RPMI7951 (cell line): ENCODE data around the gene CDH23. TPM values are rescaled to one million over a fixed set of nuclear protein-coding genes. Genes with fewer than 3 reads are reported as not detected.

Source experiments
- DNase-seq: peaks from one replicate; pipeline ENCODE4 v3.0.0-alpha.2; 2012; ENCODE audit warnings: low read depth
- total RNA-seq: library from RNA; depleted of rRNA; stranded (reverse); fragments of >200 nt; shearing (Covaris generic); gene quantifications from 2 replicates; pipeline ENCODE4 v1.2.3, GENCODE V29; 2014

The CDH23 gene
- total RNA-seq, 1 experiment from 2014 or later: not detected

- DNase-seq: no peak
Measured at GRCh38 chr10:71467161-71467560, 70.4 kb downstream of the CDH23 start.

GRCh38 chr10:71467569-71468362, 71.0 kb downstream of the CDH23 start:
- no peak for DNase-seq

DNA sequence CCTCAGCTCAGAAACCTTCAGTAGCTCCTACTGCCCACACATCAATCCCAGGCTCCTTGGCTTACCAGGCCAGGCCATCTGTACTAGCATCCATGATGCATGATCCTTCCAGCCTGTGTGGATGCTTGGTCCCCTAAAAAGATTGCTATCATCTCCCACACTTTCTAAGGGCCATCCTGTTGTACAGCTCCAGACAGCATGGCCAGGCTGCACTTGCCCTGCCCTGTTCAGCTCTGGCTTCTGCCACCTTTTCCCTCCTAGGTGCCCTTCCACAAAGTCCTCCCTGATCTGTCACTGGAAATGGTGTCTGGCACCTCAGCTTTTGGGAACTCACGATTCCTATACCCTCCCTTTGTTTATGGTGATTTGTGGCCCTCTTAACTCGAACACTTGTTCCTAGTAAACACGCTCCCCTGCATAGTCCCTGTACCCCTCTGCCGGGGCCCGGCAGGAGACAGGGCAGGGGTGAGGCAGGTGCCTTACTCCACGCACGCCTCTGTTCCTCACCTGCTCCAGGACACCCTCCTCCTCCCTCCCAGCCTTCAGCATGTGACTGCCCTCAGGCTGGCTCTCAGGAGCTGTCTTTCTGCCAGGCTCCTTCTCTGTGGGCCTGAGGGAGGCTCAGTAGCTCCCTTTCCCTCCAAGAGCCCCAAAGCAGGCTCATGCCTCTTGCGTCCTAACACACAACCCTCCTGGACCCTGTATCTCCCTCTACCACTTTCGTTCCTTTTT, 71.8 kb downstream of the CDH23 start:
- no peak for DNase-seq

GRCh38 chr10:71471006-71471405, 74.3 kb downstream of the CDH23 start:
- no peak for DNase-seq

GRCh38 chr10:71471957-71472365, 75.2 kb downstream of the CDH23 start:
- DNase-seq: no peak

DNA sequence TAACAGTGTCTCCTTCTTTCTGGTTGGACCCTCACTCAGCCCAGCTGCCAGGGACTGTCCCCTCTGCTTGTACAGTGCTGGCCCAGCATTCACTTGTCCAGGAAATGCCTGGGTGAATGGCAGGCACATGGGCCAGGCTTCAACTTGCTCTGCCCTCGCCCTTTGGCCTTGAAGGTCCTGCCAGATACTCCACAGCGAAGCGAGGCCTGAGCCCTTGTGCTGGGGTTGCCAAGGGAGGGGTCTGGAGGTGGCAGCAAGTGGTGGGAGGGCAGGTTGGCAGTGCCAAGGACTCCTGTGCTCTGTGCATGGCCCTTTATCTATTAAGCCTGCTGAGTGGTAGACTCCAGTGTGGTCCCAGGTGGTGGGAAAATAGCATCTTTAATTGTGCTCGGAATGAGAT, 75.7 kb downstream of the CDH23 start:
- no peak for DNase-seq

GRCh38 chr10:71472912-71473311, 76.2 kb downstream of the CDH23 start:
- DNase-seq: no peak

DNA sequence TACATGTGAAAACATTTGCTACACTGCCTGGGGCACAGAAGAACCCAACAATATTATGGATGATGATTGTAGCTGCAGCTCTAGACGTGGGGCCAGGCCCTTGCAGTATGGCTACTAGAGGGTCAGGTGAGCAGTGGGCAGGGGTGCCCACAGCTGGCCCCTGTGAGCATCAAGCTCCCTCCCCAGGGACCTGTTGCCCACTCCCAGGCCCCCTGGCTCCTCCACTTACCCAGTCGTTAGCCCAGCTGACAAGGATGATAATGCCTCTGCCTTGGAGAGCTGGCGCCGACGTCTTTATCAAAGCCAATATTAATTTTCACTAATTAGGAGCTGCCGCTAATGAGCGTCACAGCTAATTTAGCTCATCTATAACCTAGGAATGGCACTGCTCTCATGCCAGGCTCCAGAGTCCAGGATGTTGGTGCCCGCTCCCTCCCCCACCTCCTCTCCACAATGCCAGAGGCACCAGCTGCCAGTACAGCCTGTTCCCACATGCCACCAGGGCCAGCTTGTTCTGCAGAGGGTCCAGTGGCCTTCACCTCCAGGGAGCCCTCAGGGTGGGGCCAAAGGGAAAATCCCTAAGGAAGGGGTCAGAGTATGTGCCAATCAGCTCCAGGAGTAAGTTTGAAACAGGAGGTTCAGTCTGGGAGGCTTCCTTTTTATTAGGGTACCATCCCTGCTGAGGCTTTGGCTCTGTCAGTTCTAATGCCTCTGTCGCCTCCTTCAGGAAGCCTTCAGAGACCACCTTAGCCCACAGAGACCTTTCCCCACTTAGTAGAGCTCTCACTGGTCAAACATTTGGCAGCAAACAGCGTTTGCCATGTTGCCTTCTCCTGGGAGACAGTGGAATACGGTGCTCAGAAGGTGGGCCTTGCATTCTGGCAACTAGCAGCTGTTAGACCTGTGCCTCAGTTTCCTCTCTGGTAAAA, 77.2 kb downstream of the CDH23 start:
- DNase-seq: no peak

DNA sequence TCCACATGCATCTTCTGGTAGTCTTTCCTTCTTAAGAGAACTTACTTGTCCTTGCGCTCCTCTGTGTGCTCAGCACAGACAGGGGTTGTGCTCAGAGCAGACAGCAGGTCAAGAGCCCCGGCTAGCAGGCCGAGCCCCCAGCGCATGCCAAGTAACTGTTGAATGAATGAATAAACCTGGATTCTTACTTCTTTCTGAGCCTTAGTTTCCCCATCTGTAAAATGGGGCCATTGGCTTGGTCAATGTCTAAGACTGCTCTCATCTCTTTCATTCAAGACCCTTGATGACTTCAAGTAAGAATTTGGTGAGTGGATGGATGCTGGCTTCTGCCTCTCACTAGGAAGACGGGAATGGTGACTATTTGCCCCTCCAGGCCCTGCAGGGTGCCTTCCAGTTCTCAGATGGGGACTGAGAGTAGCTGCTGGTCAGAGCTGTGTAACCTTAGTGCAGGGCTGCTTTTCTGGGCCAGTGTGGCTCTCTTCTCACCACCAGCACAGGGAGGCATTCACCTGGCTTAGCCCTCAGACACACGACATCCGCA, 78.1 kb downstream of the CDH23 start:
- no peak for DNase-seq

- no peak for DNase-seq
Measured at GRCh38 chr10:71475243-71475871, 78.6 kb downstream of the CDH23 start.

GRCh38 chr10:71476228-71477011, 79.7 kb downstream of the CDH23 start:
- DNase-seq: no peak

DNA sequence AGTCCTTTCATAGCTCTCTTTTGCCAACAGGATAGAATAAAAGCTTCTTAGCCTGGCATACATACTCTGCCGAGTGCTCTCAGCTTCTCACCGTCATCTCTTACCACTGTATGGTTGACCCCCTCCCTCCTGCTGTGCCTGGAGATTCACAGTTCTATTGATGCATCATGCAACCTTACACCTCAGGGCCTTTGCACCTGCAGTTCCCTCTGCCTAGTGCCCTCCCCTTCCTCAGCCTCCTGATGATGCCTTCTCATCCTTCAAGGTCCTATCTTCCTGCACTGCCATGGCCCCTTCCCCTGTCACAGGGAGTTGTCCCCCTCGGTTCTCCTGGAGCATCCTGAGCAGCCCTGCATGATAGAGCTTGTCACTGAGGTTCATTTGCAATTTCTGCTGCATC, 81.5 kb downstream of the CDH23 start:
- no peak for DNase-seq

DNA sequence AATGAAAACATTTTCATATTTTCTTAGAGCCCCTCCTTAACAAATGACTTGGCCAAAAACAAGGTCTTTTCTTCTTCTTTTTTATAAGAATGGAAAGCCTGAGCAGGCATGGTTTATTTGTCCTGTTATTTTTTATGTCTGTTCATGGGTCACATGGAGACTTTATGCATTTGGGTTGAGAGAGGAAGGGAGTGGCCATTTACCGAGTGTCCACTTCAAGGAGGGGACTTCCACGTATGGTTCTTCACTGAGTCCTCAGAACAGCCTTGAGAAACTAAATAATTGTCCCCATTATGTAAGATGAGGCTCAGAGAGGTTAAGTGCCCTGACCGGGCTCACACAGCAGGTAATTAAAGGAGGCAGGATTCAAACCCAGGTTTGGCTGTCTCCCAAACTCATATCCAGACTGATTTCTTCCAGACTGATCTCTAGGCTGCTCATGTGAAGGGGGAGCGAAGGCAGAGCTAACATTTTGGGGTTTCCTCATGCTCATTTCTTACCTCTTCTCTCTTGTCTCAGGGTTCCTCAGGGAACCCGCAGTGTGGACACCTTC, 82.2 kb downstream of the CDH23 start:
- no peak for DNase-seq

DNA sequence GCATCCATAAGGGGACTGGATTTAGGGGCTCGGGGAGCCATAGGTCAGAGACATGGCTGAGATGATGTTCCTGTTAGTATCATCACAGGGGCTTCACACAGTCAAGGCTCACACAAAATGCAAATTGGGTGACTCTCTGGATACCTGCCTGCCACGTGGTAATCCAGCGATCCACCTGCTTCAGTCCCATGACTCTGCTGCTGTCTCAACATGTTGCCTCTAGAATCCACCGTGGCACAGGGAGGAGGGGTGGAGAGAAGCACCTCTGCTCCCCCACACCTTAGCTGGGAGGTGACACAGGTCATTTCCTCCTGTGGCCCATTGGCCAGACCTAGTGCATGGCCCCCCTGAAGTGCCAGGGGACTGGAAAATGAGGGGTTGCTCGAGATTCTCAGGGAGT, 83.1 kb downstream of the CDH23 start:
- DNase-seq: no peak

DNA sequence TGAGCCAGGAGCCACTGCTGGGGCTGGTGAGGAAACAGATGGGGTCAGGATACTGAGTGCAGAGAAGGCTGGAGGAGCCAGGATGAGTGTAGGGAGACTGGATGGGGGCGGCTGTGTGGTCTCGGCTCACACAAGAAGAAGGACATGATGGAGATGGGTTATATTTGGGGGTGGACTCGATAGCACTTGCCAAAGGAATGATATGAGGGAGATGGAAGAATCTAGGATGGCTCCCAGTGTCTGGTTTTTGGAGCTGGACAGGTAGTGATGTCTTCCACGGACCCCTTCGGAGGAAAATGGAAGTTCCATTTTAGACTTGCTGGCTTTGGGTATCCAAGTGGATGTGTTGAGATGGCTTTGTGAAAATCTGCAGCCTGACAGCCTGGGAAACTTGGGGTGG, 83.9 kb downstream of the CDH23 start:
- no peak for DNase-seq

GRCh38 chr10:71481746-71482410, 85.2 kb downstream of the CDH23 start:
- no peak for DNase-seq

- DNase-seq: no peak
Measured at GRCh38 chr10:71482620-71483019, 85.9 kb downstream of the CDH23 start.

DNA sequence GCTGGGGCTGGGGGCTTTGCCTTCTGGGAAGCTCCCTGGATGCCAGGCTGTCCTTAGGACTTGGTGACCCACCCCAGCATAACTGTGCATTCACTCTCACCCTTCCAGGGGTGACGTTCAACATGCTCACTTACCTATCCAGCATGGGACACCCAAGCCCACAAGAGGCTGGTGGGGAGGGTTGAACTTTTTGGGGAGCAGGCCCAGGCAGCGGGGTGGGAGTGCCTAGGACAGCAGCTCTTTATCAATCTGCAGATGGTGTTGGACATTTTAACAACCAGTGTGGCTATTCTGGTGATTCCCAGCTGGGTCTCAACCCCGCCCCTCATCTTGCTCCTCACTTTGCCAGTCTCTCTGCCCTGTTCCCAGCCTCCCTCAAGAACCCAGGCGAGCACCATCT, 86.4 kb downstream of the CDH23 start:
- DNase-seq: no peak

GRCh38 chr10:71483885-71484751, 87.4 kb downstream of the CDH23 start:
- no peak for DNase-seq
